ENCODE data around the gene KLK7.

The KLK7 gene

DNA sequence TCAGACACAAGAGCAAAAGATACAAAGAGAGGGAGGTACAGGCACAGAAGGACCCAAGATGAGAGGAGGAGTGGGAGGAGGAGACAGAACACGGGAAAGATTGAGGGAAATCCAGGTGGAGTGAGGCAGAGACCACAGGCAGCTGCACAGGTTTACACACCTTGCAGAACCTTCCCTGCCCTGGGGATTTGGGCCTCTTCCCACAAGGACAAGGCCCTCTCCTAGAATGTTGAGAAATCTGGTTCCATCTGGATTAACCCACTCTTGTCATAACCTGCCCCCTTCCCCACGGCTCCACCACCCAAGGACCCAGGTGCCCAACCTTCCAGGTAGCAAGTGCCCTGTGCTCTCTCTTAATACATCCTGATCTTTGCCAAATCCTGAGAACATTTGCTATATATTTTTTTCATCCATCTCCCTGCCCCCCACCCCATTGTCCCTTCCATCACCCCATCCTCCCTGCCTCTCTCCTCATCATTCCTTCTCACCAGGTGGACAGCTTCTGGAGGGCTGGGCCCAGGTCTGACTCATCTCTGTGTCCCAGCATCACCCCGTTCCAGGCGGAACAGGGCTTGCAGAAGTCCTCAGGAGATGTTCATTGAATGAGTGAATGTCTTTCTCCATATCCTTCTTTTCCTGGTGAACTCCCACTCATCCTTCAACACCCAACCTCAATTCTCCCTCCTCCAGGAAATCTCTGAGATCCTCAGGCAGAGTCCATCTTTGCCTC lies 26.5 kb upstream of the KLK7 start:
- no peak overlapping the region for H3K4me3 ChIP-seq (ENCODE audit: low read length)
- no peak for DNase-seq (ENCODE audit: low read depth)

DNA sequence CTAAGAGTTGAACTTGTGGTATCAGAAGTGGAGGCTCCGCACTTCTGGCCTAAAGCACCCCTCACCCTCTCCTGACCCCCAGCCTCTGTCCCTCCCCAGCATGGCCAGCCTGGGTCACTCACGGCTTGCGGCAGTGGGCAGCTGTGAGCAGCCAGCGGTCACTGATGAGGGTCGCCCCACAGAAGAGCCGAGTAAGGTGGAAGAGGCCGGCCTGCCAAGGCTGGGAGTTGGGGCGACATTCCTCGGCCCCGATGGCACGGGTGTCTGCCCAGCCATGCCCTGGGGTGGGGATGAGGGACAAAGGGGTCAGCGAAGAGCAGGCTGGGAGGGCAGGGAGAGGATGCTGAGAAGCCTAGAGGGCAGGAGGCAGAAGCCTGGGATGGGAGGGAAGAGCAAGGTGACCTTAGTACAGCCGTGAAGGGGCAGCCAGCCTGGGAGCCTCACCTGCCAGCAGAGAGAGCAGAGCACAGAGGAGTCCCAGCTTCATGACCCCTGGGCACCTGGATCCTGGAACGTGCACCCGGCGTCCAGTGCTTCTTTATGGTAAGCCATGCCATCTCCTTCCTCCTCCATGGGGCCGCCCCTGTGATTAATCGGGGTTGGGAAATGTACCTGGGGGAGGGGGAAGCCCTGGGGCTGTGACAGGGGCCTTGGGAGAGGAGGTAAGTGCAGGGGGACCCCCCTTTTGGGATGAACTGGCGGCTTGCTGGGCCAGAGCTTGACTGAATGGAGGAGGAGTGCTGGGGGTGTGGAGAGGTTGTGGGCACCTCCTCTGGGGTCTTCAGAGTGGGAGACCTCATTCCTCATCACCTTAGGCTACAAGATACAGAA lies 25.6 kb upstream of the KLK7 start:
- no peak overlapping the region for H3K4me3 ChIP-seq (ENCODE audit: low read length)
- DNase-seq (ENCODE audit: low read depth), result no peak
- TF ChIP-seq, protein P1, sequence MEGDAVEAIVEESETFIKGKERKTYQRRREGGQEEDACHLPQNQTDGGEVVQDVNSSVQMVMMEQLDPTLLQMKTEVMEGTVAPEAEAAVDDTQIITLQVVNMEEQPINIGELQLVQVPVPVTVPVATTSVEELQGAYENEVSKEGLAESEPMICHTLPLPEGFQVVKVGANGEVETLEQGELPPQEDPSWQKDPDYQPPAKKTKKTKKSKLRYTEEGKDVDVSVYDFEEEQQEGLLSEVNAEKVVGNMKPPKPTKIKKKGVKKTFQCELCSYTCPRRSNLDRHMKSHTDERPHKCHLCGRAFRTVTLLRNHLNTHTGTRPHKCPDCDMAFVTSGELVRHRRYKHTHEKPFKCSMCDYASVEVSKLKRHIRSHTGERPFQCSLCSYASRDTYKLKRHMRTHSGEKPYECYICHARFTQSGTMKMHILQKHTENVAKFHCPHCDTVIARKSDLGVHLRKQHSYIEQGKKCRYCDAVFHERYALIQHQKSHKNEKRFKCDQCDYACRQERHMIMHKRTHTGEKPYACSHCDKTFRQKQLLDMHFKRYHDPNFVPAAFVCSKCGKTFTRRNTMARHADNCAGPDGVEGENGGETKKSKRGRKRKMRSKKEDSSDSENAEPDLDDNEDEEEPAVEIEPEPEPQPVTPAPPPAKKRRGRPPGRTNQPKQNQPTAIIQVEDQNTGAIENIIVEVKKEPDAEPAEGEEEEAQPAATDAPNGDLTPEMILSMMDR (conservative IDR thresholded peaks at IDR 0.05; ENCODE audit: low read length), result no peak

More for the DNA sequence above, 26.5 kb upstream of the KLK7 start:
- TF ChIP-seq, protein P1 (conservative IDR thresholded peaks at IDR 0.05; ENCODE audit: low read length), result no peak

DNA sequence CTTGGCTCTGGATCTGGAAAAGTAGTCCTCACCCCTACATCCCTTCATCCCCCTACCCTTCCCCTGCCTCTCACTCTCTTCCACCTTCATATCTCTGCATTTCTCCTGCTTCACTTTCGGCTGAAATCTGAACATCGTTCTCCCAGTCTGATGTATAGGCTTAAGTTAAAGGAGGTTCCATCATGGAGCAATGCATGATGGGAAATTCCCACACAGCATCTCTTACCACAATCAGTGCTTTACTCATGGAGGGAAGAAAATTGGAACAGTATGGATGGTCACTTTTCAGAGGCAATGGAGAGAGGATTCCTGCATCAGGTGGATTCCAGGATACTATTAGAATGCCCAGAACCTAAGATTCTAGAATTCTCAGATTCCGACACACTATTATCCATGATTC lies 23.8 kb upstream of the KLK7 start:
- TF ChIP-seq, protein P1 (conservative IDR thresholded peaks at IDR 0.05; ENCODE audit: low read length), result no peak
- no peak overlapping the region for H3K4me3 ChIP-seq (ENCODE audit: low read length)
- no peak for DNase-seq (ENCODE audit: low read depth)

DNA sequence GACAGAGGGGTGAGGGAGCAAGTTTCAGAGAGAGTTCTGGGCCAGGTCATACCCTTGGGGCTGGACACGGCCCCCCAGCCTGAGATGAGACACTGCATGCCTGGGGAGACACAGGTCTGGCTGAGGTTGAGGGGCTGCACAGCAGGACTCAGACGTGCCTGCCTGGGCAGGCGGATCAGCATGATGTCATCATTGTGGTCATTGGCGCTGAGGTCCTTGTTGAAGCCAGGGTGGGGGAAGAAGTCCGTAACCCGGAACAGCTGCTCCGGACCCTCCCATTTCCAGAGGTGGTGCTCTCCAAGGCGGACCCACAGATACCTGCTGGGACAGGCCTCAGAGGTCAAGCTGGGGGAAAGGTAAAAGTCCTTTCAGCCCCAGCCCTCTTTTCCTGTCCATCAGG lies 22.7 kb upstream of the KLK7 start:
- TF ChIP-seq, protein P1 (conservative IDR thresholded peaks at IDR 0.05; ENCODE audit: low read length), result no peak
- no peak for DNase-seq (ENCODE audit: low read depth)
- no peak overlapping the region for H3K4me3 ChIP-seq (ENCODE audit: low read length)

DNA sequence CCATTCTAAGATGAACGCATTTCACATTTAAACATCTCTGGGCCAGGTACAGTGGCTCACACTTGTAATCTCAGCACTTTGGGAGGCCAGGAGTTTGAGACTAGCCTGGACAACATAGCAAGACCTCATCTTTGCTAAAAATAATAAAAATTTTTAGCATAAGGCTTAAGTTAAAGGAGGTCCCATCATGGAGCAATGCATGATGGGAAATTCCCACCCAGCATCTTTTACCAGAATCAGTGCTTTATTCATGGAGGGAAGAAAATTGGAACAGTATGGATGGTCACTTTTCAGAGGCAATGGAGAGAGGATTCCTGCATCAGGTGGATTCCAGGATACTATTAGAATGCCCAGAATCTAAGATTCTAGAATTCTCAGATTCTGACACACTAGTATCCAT lies 21.5 kb upstream of the KLK7 start:
- TF ChIP-seq, protein P1 (conservative IDR thresholded peaks at IDR 0.05; ENCODE audit: low read length), result no peak
- DNase-seq (ENCODE audit: low read depth), result no peak
- H3K4me3 ChIP-seq (ENCODE audit: low read length), result no peak overlapping the region

DNA sequence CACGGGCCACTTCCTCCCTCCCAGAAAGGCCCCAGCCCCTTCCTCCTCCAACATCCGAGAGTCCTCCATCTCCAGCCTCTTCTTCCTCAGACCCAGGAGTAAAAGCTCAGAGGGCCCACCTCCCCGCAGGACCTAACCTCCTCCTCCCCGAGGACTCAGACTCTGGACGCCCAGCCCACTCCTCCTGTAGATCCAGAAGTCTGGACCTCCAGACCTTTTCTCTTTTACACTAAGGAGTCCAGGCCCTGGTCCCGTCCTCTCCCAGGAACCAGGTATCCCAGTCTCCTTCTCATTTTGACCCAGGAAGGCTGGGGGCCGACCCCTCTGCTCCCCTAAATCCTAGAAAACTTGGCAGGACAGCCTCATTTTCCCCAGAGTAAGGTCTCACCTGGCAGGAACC lies 19.6 kb upstream of the KLK7 start:
- TF ChIP-seq, protein P1 (conservative IDR thresholded peaks at IDR 0.05; ENCODE audit: low read length), result no peak
- DNase-seq (ENCODE audit: low read depth), result no peak
- no peak overlapping the region for H3K4me3 ChIP-seq (ENCODE audit: low read length)

All from AG10803 (cell line).